Stimulated activated memory B cell treated with anti-CD40 and anti-IgM and Interleukin-4, amounts not matched to agents 10 μg/mL and 1 μg/mL and 100 μg/mL, for 72 hours (primary cell): ENCODE measurements around the gene SSBP2.

Experiments
- ATAC-seq: fragments of 150-1000 bp; cut with Tn5 transposase; 2 replicates; pipeline ENCODE4 v1.10.0; 2021
- H3K27ac Mint-ChIP-seq: one replicate; pipeline ENCODE4 v1.8.0; 2022; ENCODE audit warnings: mild to moderate bottlenecking, mixed read lengths
- H3K27me3 Mint-ChIP-seq: one replicate; pipeline ENCODE4 v1.8.0; 2022; ENCODE audit warnings: mixed read lengths
- H3K36me3 Mint-ChIP-seq: one replicate; pipeline ENCODE4 v1.8.0; 2022; ENCODE audit warnings: mixed read lengths
- H3K4me1 Mint-ChIP-seq: one replicate; pipeline ENCODE4 v1.8.0; 2022; ENCODE audit warnings: mixed read lengths
- H3K4me3 Mint-ChIP-seq: one replicate; pipeline ENCODE4 v1.8.0; 2022; ENCODE audit warnings: mild to moderate bottlenecking, moderate library complexity, mixed read lengths
- H3K9me3 Mint-ChIP-seq: one replicate; pipeline ENCODE4 v1.8.0; 2022; ENCODE audit warnings: mixed read lengths

Gene SSBP2

GRCh38 chr5:81751009-81751835 lies at the start of gene SSBP2:
Gene SSBP2, minus strand, starts transcription at chr5:81751097. Its CDS starts 55 bp downstream, at chr5:81751042.
- Mint-ChIP-seq H3K9me3 (no peaks in the 10 kb centered on the region), H3K27me3 (no peaks in the 10 kb centered on the region), H3K36me3 (no peaks in the 10 kb centered on the region), H3K4me1 (peaks cover 22% of the 10 kb centered on the region), H3K4me3 (peak within 1 kb of the TSS; percentile 94), H3K27ac (peak within 1 kb of the TSS; percentile 91)
- ATAC-seq, result peak; percentile 94

DNA sequence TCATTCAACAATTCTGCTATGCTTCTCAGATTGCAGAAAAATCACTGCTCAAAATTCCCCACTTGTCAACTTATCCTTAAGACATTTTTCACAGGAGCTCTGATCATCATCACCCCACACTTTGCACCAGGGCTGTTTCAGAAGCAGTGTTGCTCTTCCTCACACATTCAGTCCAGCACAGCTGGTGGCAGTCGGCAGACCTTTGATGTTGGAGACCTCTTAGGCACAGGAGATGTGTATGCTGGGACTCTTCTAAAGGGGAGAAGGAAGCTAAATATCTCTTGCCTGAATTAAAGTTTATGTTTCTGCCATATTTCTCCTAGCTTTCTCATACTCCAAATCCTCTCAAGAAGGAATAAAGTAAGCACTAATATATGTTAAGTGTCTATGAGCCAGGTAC lies 44.8 kb upstream of the SSBP2 start:
- Mint-ChIP-seq H3K9me3 (no peaks in the 10 kb centered on the region), H3K27ac (no peak overlapping the region), H3K4me1 (peaks cover 5% of the 10 kb centered on the region), H3K4me3 (no peak overlapping the region), H3K27me3 (peaks cover 11% of the 10 kb centered on the region), H3K36me3 (no peaks in the 10 kb centered on the region)
- ATAC-seq, result no peak

GRCh38 chr5:81794226-81794625 lies 43.3 kb upstream of the SSBP2 start:
- Mint-ChIP-seq H3K27me3 (peaks cover 5% of the 10 kb centered on the region), H3K4me1 (peaks cover 5% of the 10 kb centered on the region), H3K9me3 (no peaks in the 10 kb centered on the region), H3K27ac (no peak overlapping the region), H3K4me3 (no peak overlapping the region), H3K36me3 (no peaks in the 10 kb centered on the region)
- no peak for ATAC-seq

DNA sequence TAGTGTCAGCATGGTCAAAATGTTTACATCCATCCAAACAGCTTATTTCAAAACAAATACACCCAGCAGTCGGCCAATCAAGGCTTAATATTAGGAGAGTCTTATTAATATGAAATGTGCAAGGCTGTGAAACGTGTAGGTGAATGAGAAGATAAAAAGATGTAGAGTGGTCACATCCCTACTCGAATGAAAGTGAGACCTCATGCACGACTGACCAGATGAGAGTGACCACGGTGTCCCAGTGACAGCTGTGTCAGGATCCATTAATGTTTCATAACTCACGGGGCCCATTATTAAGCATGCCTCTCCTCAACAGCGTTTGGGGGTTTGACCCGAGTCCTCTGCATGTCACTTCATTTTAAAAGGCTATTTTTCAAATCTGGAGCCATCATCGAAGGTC lies 39.4 kb upstream of the SSBP2 start:
- Mint-ChIP-seq H3K4me3 (no peak overlapping the region), H3K36me3 (no peaks in the 10 kb centered on the region), H3K27me3 (no peaks in the 10 kb centered on the region), H3K4me1 (no peaks in the 10 kb centered on the region), H3K27ac (no peak overlapping the region), H3K9me3 (no peaks in the 10 kb centered on the region)
- ATAC-seq, result no peak

DNA sequence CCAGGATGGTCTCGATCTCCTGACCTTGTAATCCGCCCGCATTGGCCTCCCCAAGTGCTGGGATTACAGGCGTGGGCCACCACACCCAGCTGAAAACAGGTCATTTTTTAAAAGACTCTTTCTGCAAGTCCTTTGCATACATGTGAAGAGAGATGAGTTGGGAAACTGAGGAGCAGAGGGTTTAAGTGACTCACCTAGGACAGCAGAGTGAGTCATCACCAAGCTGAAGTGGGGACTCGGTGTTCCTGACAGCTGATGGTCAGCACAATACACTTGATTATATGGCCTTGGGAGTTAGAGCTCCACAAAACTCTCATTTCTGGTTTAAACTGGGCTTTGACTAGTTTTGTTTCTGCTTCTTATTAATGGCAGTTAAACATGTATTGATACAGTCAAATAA lies 38.1 kb upstream of the SSBP2 start:
- Mint-ChIP-seq H3K27me3 (no peaks in the 10 kb centered on the region), H3K27ac (no peak overlapping the region), H3K4me1 (no peaks in the 10 kb centered on the region), H3K36me3 (no peaks in the 10 kb centered on the region), H3K9me3 (no peaks in the 10 kb centered on the region), H3K4me3 (no peak overlapping the region)
- ATAC-seq, result no peak

- ATAC-seq, result no peak
- H3K27ac Mint-ChIP-seq, result no peak overlapping the region
- no peaks in the 10 kb centered on the region for H3K9me3 Mint-ChIP-seq
- H3K4me1 Mint-ChIP-seq, result no peaks in the 10 kb centered on the region
- no peaks in the 10 kb centered on the region for H3K27me3 Mint-ChIP-seq
- no peaks in the 10 kb centered on the region for H3K36me3 Mint-ChIP-seq
- H3K4me3 Mint-ChIP-seq, result no peak overlapping the region
Measured at GRCh38 chr5:81788329-81788728, 37.4 kb upstream of the SSBP2 start.

DNA sequence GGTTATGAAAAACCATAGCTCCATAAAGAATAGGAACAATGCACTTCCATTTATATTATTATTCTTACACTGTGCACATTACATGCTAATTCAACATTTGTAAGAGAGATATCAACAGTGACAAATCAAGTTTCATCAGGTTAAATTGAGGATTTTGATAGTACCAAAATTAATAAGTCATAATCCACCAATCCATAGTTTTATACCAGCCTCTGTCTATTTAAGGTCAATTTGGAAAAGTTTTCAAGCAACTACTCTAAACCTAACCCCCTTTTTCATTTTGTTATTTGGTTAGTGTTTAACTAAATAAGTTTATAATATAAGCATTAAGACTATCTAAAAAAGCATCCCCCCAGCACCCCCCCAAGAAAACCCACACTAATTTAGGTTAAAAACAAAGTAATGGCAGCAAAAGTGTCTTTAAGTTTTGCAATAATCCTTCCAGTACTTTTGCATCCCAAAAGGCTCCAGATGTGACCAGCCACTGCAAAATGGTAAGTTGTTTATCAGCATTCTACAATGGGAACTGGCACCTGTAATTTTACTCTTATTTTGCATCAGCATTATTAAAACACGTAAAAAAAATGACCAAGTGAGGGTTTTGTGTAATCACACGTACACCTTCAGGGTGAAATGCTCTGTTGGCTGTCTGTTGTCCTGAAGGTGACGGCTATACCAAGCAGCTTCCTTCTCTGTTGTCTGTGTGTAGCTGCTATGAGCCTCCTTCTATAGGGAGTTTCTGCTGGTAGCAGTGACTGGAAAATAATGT lies 36.8 kb upstream of the SSBP2 start:
- ATAC-seq, result no peak
- Mint-ChIP-seq H3K27ac (no peak overlapping the region), H3K36me3 (no peaks in the 10 kb centered on the region), H3K9me3 (no peaks in the 10 kb centered on the region), H3K4me3 (no peak overlapping the region), H3K27me3 (no peaks in the 10 kb centered on the region), H3K4me1 (no peaks in the 10 kb centered on the region)

DNA sequence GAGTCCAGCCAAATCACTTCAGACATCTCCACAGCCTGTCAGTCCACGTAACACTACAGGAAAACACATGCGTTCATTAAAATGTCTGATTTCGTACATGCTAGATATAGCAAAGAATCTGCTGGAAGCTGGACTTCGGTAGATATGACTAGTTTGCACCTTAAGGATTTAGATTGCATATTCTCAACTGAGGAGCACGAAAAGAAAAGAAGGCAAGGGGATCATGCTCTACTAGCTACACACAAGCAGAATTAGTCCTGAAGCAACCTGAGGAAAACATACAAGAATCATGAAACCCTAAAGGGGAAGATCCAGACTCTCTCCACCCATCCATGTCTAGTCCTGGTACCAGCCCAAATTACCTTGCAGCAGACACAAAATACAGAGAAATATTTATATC lies 36.1 kb upstream of the SSBP2 start:
- Mint-ChIP-seq H3K9me3 (no peaks in the 10 kb centered on the region), H3K27ac (no peak overlapping the region), H3K4me1 (no peaks in the 10 kb centered on the region), H3K27me3 (no peaks in the 10 kb centered on the region), H3K36me3 (no peaks in the 10 kb centered on the region), H3K4me3 (no peak overlapping the region)
- no peak for ATAC-seq

- H3K4me3 Mint-ChIP-seq, result no peak overlapping the region
- H3K27ac Mint-ChIP-seq, result no peak overlapping the region
- H3K36me3 Mint-ChIP-seq, result no peaks in the 10 kb centered on the region
- no peaks in the 10 kb centered on the region for H3K27me3 Mint-ChIP-seq
- H3K9me3 Mint-ChIP-seq, result no peaks in the 10 kb centered on the region
- ATAC-seq, result no peak
- no peaks in the 10 kb centered on the region for H3K4me1 Mint-ChIP-seq
Measured at GRCh38 chr5:81786496-81786895, 35.6 kb upstream of the SSBP2 start.

GRCh38 chr5:81785322-81785721 lies 34.4 kb upstream of the SSBP2 start:
- Mint-ChIP-seq H3K36me3 (no peaks in the 10 kb centered on the region), H3K4me3 (no peak overlapping the region), H3K27ac (no peak overlapping the region), H3K9me3 (no peaks in the 10 kb centered on the region), H3K27me3 (no peaks in the 10 kb centered on the region), H3K4me1 (no peaks in the 10 kb centered on the region)
- ATAC-seq, result no peak

DNA sequence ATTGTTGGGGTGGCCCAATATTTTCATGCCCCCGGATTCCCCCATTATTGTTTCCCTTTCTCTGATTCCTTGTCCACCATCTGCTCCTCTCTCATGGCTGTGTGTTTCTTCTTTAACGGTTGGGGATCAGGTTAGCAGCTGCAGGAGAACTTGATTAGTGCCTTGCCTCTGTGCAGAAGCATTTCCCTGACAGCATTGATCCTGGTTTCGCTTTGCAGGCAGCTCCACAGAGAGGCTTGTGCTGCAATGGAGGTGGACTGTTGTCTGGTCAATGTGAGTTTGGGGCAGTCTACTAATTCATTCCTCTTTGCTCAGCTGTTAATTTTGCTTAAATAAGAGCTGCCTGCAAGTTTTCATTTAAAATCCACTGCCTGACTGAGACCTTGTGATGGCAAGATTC lies 32.5 kb upstream of the SSBP2 start:
- Mint-ChIP-seq H3K4me3 (no peak overlapping the region), H3K27me3 (no peaks in the 10 kb centered on the region), H3K36me3 (no peaks in the 10 kb centered on the region), H3K4me1 (peaks cover 16% of the 10 kb centered on the region), H3K9me3 (no peaks in the 10 kb centered on the region), H3K27ac (no peak overlapping the region)
- no peak for ATAC-seq

DNA sequence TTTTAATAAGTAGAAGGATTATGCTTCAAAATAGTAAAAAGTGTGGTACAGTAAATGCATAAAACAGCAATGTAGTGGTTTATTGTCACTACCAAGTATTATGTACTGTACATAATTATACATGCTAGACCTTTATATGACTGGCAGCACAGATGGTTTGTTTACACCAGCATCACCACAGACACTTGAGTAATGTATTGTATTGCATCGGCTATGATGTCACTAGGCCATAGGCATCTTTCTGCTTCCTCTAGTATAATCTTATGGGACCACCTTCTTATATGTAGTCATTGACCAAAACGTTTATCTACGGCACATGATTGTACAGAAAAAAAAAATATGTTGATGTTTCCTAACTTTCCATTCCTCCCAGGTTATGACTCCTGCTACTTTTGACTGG lies 31.9 kb upstream of the SSBP2 start:
- no peaks in the 10 kb centered on the region for H3K36me3 Mint-ChIP-seq
- peaks cover 20% of the 10 kb centered on the region for H3K4me1 Mint-ChIP-seq
- H3K4me3 Mint-ChIP-seq, result no peak overlapping the region
- H3K27ac Mint-ChIP-seq, result no peak overlapping the region
- no peaks in the 10 kb centered on the region for H3K9me3 Mint-ChIP-seq
- H3K27me3 Mint-ChIP-seq, result no peaks in the 10 kb centered on the region
- no peak for ATAC-seq

DNA sequence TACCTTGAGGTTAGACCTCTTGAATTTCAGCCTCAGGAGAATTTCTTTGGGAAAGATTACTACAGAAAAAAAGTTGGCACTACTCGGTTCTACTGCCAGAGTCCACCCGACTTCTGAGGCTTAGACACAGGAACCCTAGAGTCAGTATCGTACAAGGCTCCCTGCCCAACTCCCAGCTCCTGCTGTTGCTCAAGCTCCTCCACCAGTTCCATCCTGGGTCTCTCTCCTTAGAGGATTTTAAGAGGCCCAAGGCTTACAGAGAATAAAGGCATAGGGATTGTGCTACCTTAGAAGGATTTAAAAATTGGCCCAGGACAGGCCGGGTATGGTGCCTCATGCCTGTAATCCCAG lies 29.0 kb upstream of the SSBP2 start:
- Mint-ChIP-seq H3K9me3 (no peaks in the 10 kb centered on the region), H3K27ac (peak overlapping the region; percentile 96), H3K4me3 (no peak overlapping the region), H3K27me3 (no peaks in the 10 kb centered on the region), H3K4me1 (peaks cover 20% of the 10 kb centered on the region), H3K36me3 (no peaks in the 10 kb centered on the region)
- ATAC-seq, result no peak

GRCh38 chr5:81779125-81779915 lies 28.4 kb upstream of the SSBP2 start:
- Mint-ChIP-seq H3K4me1 (peaks cover 20% of the 10 kb centered on the region), H3K27me3 (no peaks in the 10 kb centered on the region), H3K4me3 (peak overlapping the region; percentile 75), H3K9me3 (no peaks in the 10 kb centered on the region), H3K36me3 (no peaks in the 10 kb centered on the region), H3K27ac (peak overlapping the region; percentile 96)
- ATAC-seq, result peak; percentile 90

DNA sequence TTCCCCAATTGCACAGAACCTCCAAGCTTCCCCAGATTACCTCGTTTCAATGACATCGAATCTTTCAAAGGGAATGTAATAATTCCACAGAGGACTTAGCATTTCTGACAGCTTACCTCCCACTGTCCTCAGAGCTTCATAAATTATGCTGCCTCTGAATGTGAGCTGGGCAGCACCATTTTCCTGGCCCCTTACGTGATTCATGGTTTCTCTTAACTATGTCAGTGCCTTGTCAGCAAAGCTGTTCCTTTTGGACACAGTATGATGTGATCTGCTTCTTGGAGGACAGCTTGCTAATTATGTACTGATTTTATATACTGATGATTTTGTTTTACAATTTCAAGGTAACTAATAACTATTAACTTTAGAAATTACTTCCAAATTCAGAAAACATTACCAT lies 27.7 kb upstream of the SSBP2 start:
- no peaks in the 10 kb centered on the region for H3K27me3 Mint-ChIP-seq
- ATAC-seq, result no peak
- H3K27ac Mint-ChIP-seq, result peak overlapping the region; percentile 96

More for the DNA sequence above, 27.7 kb upstream of the SSBP2 start:
- Mint-ChIP-seq H3K9me3 (no peaks in the 10 kb centered on the region), H3K36me3 (no peaks in the 10 kb centered on the region), H3K4me1 (peaks cover 20% of the 10 kb centered on the region), H3K4me3 (peak overlapping the region; percentile 75)
